ENCODE data around the gene UNC79. TPM values are rescaled to one million over a fixed set of nuclear protein-coding genes. Genes with fewer than 3 reads are reported as not detected.

The UNC79 gene
- total RNA-seq, 1 donor = under 0.01 TPM

GRCh38 chr14:93747102-93747501 is 316.4 kb downstream of the UNC79 start:
- no peak for TF ChIP-seq CTCF (IDR thresholded peaks at IDR 0.05; ENCODE audit: insufficient read depth, low read depth, low read length)
- no peak overlapping the region for H3K4me3 ChIP-seq (ENCODE audit: low read depth, low read length)
- DNase-seq (ENCODE audit: low read depth) = no peak

- H3K4me3 ChIP-seq (ENCODE audit: low read depth, low read length) = no peak overlapping the region
- DNase-seq (ENCODE audit: low read depth) = no peak
- TF ChIP-seq CTCF (IDR thresholded peaks at IDR 0.05; ENCODE audit: insufficient read depth, low read depth, low read length) = no peak
These were observed 316.8 kb downstream of the UNC79 start for GRCh38 chr14:93747560-93747959.

- no peak overlapping the region for H3K4me3 ChIP-seq (ENCODE audit: low read depth, low read length)
- no peak for DNase-seq (ENCODE audit: low read depth)
- TF ChIP-seq CTCF (IDR thresholded peaks at IDR 0.05; ENCODE audit: insufficient read depth, low read depth, low read length) = no peak
These were observed 317.7 kb downstream of the UNC79 start for GRCh38 chr14:93748208-93749075.

- no peak for DNase-seq (ENCODE audit: low read depth)
- H3K4me3 ChIP-seq (ENCODE audit: low read depth, low read length) = no peak overlapping the region
- no peak for TF ChIP-seq CTCF (IDR thresholded peaks at IDR 0.05; ENCODE audit: insufficient read depth, low read depth, low read length)
These were observed 318.3 kb downstream of the UNC79 start for GRCh38 chr14:93749076-93749420.

GRCh38 chr14:93751946-93752655 is 321.4 kb downstream of the UNC79 start:
- no peak for TF ChIP-seq CTCF (IDR thresholded peaks at IDR 0.05; ENCODE audit: insufficient read depth, low read depth, low read length)
- H3K4me3 ChIP-seq (ENCODE audit: low read depth, low read length) = no peak overlapping the region
- DNase-seq (ENCODE audit: low read depth) = no peak

- no peak overlapping the region for H3K4me3 ChIP-seq (ENCODE audit: low read depth, low read length)
- no peak for TF ChIP-seq CTCF (IDR thresholded peaks at IDR 0.05; ENCODE audit: insufficient read depth, low read depth, low read length)
- DNase-seq (ENCODE audit: low read depth) = no peak
These were observed 322.3 kb downstream of the UNC79 start for GRCh38 chr14:93752980-93753561.

Measured in fibroblast of villous mesenchyme (primary cell).